Neural cell (in vitro differentiated cells): Measurements from ENCODE around the gene INPP4B.

Experiments
- CTCF ChIP-seq: fragments of 450-650 bp; IDR thresholded peaks from 2 replicates; pipeline ENCODE4 v1.5.1; 2014; ENCODE audit warnings: antibody characterized with exemption, mild to moderate bottlenecking, moderate library complexity; ENCODE audit not compliant: poor library complexity, severe bottlenecking
- EZH2 ChIP-seq: fragments of 200-600, 300-800 bp; shearing (Covaris generic), sonication (generic); IDR thresholded peaks from 2 replicates; pipeline ENCODE4 v1.6.1; 2014; ENCODE audit warnings: antibody characterized with exemption, low read length, borderline replicate concordance, mild to moderate bottlenecking; ENCODE audit not compliant: insufficient read depth, poor library complexity, severe bottlenecking

- no peak for TF ChIP-seq EZH2
- no peak for TF ChIP-seq CTCF
These were observed 311.1 kb downstream of the INPP4B start for GRCh38 chr4:142535009-142535408.
